ENCODE data around the gene MSRB1.

DNA sequence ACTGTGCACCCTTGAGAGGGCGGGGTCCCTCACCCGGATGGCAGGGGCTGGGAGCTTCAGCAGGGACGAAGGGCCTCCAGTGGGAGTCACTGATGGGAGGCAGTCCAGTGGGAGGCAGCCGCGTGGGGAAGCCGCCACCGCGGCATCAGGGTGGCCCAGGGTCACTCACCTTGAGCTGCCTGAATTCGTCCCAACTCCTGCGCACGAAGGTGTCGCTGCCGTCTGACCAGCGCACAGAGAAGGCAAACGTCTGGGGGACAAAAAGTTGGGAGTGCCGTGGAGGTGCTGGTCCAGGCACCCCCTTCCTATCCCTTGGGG, 37.7 kb upstream of the MSRB1 start:
- TF ChIP-seq, protein P1, sequence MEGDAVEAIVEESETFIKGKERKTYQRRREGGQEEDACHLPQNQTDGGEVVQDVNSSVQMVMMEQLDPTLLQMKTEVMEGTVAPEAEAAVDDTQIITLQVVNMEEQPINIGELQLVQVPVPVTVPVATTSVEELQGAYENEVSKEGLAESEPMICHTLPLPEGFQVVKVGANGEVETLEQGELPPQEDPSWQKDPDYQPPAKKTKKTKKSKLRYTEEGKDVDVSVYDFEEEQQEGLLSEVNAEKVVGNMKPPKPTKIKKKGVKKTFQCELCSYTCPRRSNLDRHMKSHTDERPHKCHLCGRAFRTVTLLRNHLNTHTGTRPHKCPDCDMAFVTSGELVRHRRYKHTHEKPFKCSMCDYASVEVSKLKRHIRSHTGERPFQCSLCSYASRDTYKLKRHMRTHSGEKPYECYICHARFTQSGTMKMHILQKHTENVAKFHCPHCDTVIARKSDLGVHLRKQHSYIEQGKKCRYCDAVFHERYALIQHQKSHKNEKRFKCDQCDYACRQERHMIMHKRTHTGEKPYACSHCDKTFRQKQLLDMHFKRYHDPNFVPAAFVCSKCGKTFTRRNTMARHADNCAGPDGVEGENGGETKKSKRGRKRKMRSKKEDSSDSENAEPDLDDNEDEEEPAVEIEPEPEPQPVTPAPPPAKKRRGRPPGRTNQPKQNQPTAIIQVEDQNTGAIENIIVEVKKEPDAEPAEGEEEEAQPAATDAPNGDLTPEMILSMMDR (IDR thresholded peaks at IDR 0.05), result no peak
- no peak for TF ChIP-seq POLR2A (IDR thresholded peaks at IDR 0.05)
